Measurements from ENCODE around the gene PDZRN3. TPM values are rescaled to one million over a fixed set of nuclear protein-coding genes. Genes with fewer than 3 reads are reported as not detected.

Gene PDZRN3
- total and polyA plus RNA-seq, 10 donors: 1.5 to 5.5 (median 2.8) TPM

GRCh38 chr3:73448041-73448440, 176.7 kb downstream of the PDZRN3 start:
- WGBS, 5 donors: 85 to 94% (median 88%) methylated on average over 2 of the region's 2 CpGs

GRCh38 chr3:73447111-73447510, 177.6 kb downstream of the PDZRN3 start:
- H3K9me3 ChIP-seq: no peaks in the 10 kb centered on the region
- no peaks in the 10 kb centered on the region for H3K27me3 ChIP-seq (replicated peaks in 1 of 7)
- 25 to 41% (median 31%) methylated on average over 6 of the region's 6 CpGs for WGBS, 5 donors
- no peaks in the 10 kb centered on the region for H3K36me3 ChIP-seq
- no peak overlapping the region for H3K4me3 ChIP-seq
- H3K27ac ChIP-seq: no peak overlapping the region
- DNase-seq: no peak
- TF ChIP-seq POLR2A (IDR thresholded peaks at IDR 0.05) (no peak), CTCF (IDR thresholded peaks at IDR 0.05 in 8 of 11, conservative IDR thresholded peaks at IDR 0.05 in 3 of 11) (no peak), POLR2AphosphoS5 (IDR thresholded peaks at IDR 0.05) (no peak)
- peaks cover 0 to 7% (median 0%) of the 10 kb centered on the region in 6 donors for H3K4me1 ChIP-seq
- intact Hi-C loops (cut with DNase I; ENCODE audit: low total_unique reads): no loop called here

More at GRCh38 chr3:73448041-73448440, 176.7 kb downstream of the PDZRN3 start:
- TF ChIP-seq POLR2AphosphoS5 (IDR thresholded peaks at IDR 0.05): no peak
- TF ChIP-seq CTCF (IDR thresholded peaks at IDR 0.05 in 8 of 11, conservative IDR thresholded peaks at IDR 0.05 in 3 of 11): no peak
- TF ChIP-seq POLR2A (IDR thresholded peaks at IDR 0.05): no peak
- Histone ChIP-seq H3K27me3 (replicated peaks in 1 of 7) (no peaks in the 10 kb centered on the region), H3K4me1 (peaks cover 0 to 7% (median 0%) of the 10 kb centered on the region in 6 donors), H3K36me3 (no peaks in the 10 kb centered on the region), H3K9me3 (no peaks in the 10 kb centered on the region), H3K27ac (no peak overlapping the region), H3K4me3 (no peak overlapping the region)
- intact Hi-C loops (cut with DNase I; ENCODE audit: low total_unique reads): no loop called here
- DNase-seq: no peak

- H3K27me3 ChIP-seq (replicated peaks in 1 of 7): no peaks in the 10 kb centered on the region
- H3K27ac ChIP-seq: no peak overlapping the region
- intact Hi-C loops (cut with DNase I; ENCODE audit: low total_unique reads): no loop called here
- no peaks in the 10 kb centered on the region for H3K36me3 ChIP-seq
- peaks cover 0 to 7% (median 0%) of the 10 kb centered on the region in 6 donors for H3K4me1 ChIP-seq
- 84 to 92% (median 88%) methylated on average over 10 of the region's 10 CpGs for WGBS, 5 donors
- DNase-seq: no peak
- H3K9me3 ChIP-seq: no peaks in the 10 kb centered on the region
- no peak overlapping the region for H3K4me3 ChIP-seq
- TF ChIP-seq POLR2A (IDR thresholded peaks at IDR 0.05): no peak
- TF ChIP-seq CTCF (IDR thresholded peaks at IDR 0.05 in 8 of 11, conservative IDR thresholded peaks at IDR 0.05 in 3 of 11): no peak
- no peak for TF ChIP-seq POLR2AphosphoS5 (IDR thresholded peaks at IDR 0.05)
Measured at GRCh38 chr3:73446467-73447110, 178.2 kb downstream of the PDZRN3 start.

GRCh38 chr3:73442886-73443285, 181.9 kb downstream of the PDZRN3 start:
- TF ChIP-seq CTCF (IDR thresholded peaks at IDR 0.05 in 8 of 11, conservative IDR thresholded peaks at IDR 0.05 in 3 of 11) (no peak), POLR2AphosphoS5 (IDR thresholded peaks at IDR 0.05) (no peak), POLR2A (IDR thresholded peaks at IDR 0.05) (no peak)
- H3K27ac ChIP-seq: no peak overlapping the region
- no peak overlapping the region for H3K4me3 ChIP-seq
- H3K27me3 ChIP-seq (replicated peaks in 1 of 7): no peaks in the 10 kb centered on the region
- no peak for DNase-seq
- intact Hi-C loops (cut with DNase I; ENCODE audit: low total_unique reads): no loop called here
- 93 to 96% (median 94%) methylated on average over 7 of the region's 7 CpGs for WGBS, 5 donors
- H3K4me1 ChIP-seq: no peaks in the 10 kb centered on the region
- no peaks in the 10 kb centered on the region for H3K9me3 ChIP-seq
- no peaks in the 10 kb centered on the region for H3K36me3 ChIP-seq
